ENCODE measurements around the gene ANKRD39.
"Not testable (repeated sequence)": the region's sequence is repeated elsewhere in the genome, so short reads cannot be mapped to it uniquely, and the experiment has no call there.

ANKRD39 gene

GRCh38 chr2:96808176-96808837, 49.5 kb downstream of the ANKRD39 start:
- DNase-seq (ENCODE audit: low read depth), result no peak

- no peak for DNase-seq (ENCODE audit: low read depth)
Measured at GRCh38 chr2:96807127-96807471, 50.7 kb downstream of the ANKRD39 start.

GRCh38 chr2:96806468-96807126, 51.2 kb downstream of the ANKRD39 start:
- DNase-seq (ENCODE audit: low read depth), result no peak

GRCh38 chr2:96805946-96806345, 51.9 kb downstream of the ANKRD39 start:
- DNase-seq (ENCODE audit: low read depth), result not testable (repeated sequence)

GRCh38 chr2:96804986-96805385, 52.8 kb downstream of the ANKRD39 start:
- no peak for DNase-seq (ENCODE audit: low read depth)

- no peak for DNase-seq (ENCODE audit: low read depth)
Measured at GRCh38 chr2:96802721-96803120, 55.1 kb downstream of the ANKRD39 start.

- no peak for DNase-seq (ENCODE audit: low read depth)
Measured at GRCh38 chr2:96801786-96802595, 55.8 kb downstream of the ANKRD39 start.

GRCh38 chr2:96801005-96801785, 56.6 kb downstream of the ANKRD39 start:
- no peak for DNase-seq (ENCODE audit: low read depth)

GRCh38 chr2:96800061-96801004, 57.5 kb downstream of the ANKRD39 start:
- no peak for DNase-seq (ENCODE audit: low read depth)

GRCh38 chr2:96799623-96799935, 58.2 kb downstream of the ANKRD39 start:
- no peak for DNase-seq (ENCODE audit: low read depth)

- no peak for DNase-seq (ENCODE audit: low read depth)
Measured at GRCh38 chr2:96798733-96799622, 58.8 kb downstream of the ANKRD39 start.

Measured in GM04504 (cell line).